Tibial nerve (tissue), 4 donors: ENCODE results near the gene ZBTB16. TPM values are rescaled to one million over a fixed set of nuclear protein-coding genes. Genes with fewer than 3 reads are reported as not detected.

ENCODE experiments used
- DNase-seq, 2 donors: peaks; one replicate each; pipeline ENCODE4 v3.0.0-alpha.2; 2019; ENCODE audit warnings: low spot score in 2 of 2
- H3K27ac ChIP-seq, 4 donors: fragments of 200-600 bp; sonication (generic) in 3 of 4; one replicate each; pipeline ENCODE4 v1.5.1; 2017 to 2019; ENCODE audit warnings: mild to moderate bottlenecking in 1 of 4
- H3K27me3 ChIP-seq, 2 donors: fragments of 200-600 bp; sonication (generic) in 1 of 2; one replicate each; pipeline versions ENCODE4 v1.5.1 to v1.6.0; 2017 to 2019
- H3K36me3 ChIP-seq, 3 donors: fragments of 200-600 bp; sonication (generic); one replicate each; pipeline ENCODE4 v1.5.1; 2018 to 2019
- H3K4me1 ChIP-seq, 4 donors: fragments of 200-600 bp; sonication (generic) in 3 of 4; one replicate each; pipeline ENCODE4 v1.5.1; 2017 to 2019
- H3K4me3 ChIP-seq, 4 donors: fragments of 200-600 bp; sonication (generic) in 3 of 4; one replicate each; pipeline ENCODE4 v1.5.1; 2017 to 2019; ENCODE audit warnings: mild to moderate bottlenecking in 1 of 4, moderate library complexity in 1 of 4
- H3K9me3 ChIP-seq, 4 donors: fragments of 200-600 bp; sonication (generic) in 3 of 4; one replicate each; pipeline ENCODE4 v1.5.1; 2017 to 2019
- EP300 ChIP-seq, 2 donors: sonication (generic); formaldehyde crosslinking; IDR thresholded peaks; one replicate each; pipeline ENCODE4 v1.6.1; 2017; ENCODE audit warnings: antibody characterized with exemption in 2 of 2, mild to moderate bottlenecking in 1 of 2
- POLR2A ChIP-seq, 2 donors: fragments of 450-650 bp; IDR thresholded peaks; one replicate each; pipeline ENCODE4 v1.6.1; 2017; ENCODE audit warnings: antibody characterized with exemption in 2 of 2, mild to moderate bottlenecking in 2 of 2, moderate library complexity in 2 of 2
- WGBS, 2 donors: methylation state at CpG; one replicate each; pipeline ENCODE4 v1.1.5; 2018; 5-methylcytosine and 5-hydroxymethylcytosine counted together
- total RNA-seq, 4 donors: library from RNA; depleted of rRNA; stranded (reverse); fragments of >200 nt; gene quantifications; one replicate each; pipeline ENCODE4 v1.1.0, GENCODE V29; 2016
- TF ChIP-seq, protein P1 (sequence below), 5 experiments: fragments of 200-600 bp in 3 of 5; fragments of 450-650 bp in 2 of 5; sonication (generic) in 3 of 5; IDR thresholded peaks; one replicate each; pipeline ENCODE4 v1.5.1; 2016 to 2019; ENCODE audit warnings: antibody characterized with exemption in 5 of 5, mild to moderate bottlenecking in 3 of 5, moderate library complexity in 2 of 5

ZBTB16 gene
- total RNA-seq, 4 donors from 2014 or later: 405 to 756 (median 580) TPM

DNA sequence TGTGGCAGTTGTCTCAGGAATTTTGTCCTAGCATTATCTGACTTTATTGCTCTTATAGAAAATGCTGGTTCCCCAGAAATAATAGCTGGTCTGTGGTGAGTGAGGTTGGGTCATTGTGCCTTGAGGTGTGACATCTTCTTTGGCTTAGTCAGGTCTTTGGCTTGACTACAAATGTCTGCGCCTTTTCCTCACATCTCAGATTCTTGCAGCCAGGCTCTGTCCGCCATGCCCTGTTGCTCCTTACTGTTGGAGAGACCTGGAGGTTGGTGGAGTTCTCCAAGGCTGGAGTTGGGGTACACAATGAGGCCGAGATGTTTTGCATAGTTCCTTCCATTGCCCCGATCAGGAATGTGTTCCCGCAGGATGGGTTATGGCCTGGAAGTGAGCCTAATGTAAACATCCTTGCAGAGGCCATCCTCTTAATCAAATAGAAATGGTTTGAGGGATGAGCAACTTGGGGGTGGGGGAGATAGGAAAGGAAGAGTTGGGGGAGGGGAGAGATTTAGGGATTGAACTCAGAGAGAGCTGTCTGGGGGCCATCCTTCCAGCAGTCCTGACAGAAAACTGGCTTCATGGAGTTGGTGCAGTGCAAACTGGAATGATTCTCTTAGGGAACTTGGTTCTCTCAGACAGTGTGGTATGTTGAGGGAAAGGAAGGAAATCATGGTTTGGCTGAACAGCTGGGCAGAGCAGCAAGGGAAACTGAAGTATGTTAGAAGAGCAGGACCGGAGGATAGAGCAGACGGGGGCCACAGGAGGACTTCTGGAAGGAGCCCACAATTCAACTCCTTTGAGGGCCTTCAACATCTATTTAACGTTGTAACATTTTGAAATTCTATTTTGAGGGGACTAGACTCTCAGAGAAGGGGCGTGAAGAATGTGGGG, 49.9 kb downstream of the ZBTB16 start:
- no peak for DNase-seq
- H3K27ac ChIP-seq: peak overlapping the region; percentile 63 to 83 (median 66)
- H3K9me3 ChIP-seq: no peaks in the 10 kb centered on the region
- H3K4me1 ChIP-seq: peaks cover 0 to 100% (median 45%) of the 10 kb centered on the region in 4 donors
- no peak overlapping the region for H3K4me3 ChIP-seq
- no peaks in the 10 kb centered on the region for H3K27me3 ChIP-seq
- H3K36me3 ChIP-seq: peaks cover 0 to 32% (median 0%) of the 10 kb centered on the region in 3 donors
- 79 to 80% methylated on average over 9 of the region's 9 CpGs for WGBS, 2 donors
- TF ChIP-seq, protein P1, sequence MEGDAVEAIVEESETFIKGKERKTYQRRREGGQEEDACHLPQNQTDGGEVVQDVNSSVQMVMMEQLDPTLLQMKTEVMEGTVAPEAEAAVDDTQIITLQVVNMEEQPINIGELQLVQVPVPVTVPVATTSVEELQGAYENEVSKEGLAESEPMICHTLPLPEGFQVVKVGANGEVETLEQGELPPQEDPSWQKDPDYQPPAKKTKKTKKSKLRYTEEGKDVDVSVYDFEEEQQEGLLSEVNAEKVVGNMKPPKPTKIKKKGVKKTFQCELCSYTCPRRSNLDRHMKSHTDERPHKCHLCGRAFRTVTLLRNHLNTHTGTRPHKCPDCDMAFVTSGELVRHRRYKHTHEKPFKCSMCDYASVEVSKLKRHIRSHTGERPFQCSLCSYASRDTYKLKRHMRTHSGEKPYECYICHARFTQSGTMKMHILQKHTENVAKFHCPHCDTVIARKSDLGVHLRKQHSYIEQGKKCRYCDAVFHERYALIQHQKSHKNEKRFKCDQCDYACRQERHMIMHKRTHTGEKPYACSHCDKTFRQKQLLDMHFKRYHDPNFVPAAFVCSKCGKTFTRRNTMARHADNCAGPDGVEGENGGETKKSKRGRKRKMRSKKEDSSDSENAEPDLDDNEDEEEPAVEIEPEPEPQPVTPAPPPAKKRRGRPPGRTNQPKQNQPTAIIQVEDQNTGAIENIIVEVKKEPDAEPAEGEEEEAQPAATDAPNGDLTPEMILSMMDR (IDR thresholded peaks at IDR 0.05): no peak
- no peak for TF ChIP-seq POLR2A (IDR thresholded peaks at IDR 0.05)
- no peak for TF ChIP-seq EP300 (IDR thresholded peaks at IDR 0.05)

DNA sequence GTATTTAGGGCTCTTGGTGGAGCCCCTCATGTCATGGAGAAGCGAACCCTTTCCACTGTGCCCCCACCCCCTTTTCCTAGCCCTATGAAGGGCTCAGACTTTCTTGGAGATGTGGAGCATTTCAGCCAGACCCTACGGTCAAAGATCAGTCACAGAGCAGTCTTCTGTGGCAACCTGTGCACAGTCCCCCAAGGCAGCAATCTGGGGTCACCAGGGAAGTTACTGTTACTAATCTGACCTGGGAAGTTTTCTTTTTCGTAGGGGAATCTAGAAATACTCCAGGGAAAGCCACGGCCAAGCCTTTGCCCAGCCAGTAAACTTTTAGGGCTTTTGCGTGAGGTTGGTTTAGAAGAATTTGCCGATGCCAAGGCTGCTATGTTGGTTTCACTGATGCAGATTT, 50.6 kb downstream of the ZBTB16 start:
- Histone ChIP-seq H3K27me3 (no peaks in the 10 kb centered on the region), H3K27ac (peak overlapping the region; percentile 63 to 83 (median 66)), H3K4me3 (peak overlapping the region in 1 of 4 donors; percentile 19), H3K36me3 (peaks cover 0 to 25% (median 0%) of the 10 kb centered on the region in 3 donors), H3K9me3 (no peaks in the 10 kb centered on the region), H3K4me1 (peaks cover 0 to 100% (median 43%) of the 10 kb centered on the region in 4 donors)
- WGBS, 2 donors: 82 to 89% methylated on average over 6 of the region's 6 CpGs
- TF ChIP-seq EP300 (IDR thresholded peaks at IDR 0.05): no peak
- no peak for TF ChIP-seq POLR2A (IDR thresholded peaks at IDR 0.05)
- TF ChIP-seq, protein P1 (IDR thresholded peaks at IDR 0.05): no peak
- no peak for DNase-seq

DNA sequence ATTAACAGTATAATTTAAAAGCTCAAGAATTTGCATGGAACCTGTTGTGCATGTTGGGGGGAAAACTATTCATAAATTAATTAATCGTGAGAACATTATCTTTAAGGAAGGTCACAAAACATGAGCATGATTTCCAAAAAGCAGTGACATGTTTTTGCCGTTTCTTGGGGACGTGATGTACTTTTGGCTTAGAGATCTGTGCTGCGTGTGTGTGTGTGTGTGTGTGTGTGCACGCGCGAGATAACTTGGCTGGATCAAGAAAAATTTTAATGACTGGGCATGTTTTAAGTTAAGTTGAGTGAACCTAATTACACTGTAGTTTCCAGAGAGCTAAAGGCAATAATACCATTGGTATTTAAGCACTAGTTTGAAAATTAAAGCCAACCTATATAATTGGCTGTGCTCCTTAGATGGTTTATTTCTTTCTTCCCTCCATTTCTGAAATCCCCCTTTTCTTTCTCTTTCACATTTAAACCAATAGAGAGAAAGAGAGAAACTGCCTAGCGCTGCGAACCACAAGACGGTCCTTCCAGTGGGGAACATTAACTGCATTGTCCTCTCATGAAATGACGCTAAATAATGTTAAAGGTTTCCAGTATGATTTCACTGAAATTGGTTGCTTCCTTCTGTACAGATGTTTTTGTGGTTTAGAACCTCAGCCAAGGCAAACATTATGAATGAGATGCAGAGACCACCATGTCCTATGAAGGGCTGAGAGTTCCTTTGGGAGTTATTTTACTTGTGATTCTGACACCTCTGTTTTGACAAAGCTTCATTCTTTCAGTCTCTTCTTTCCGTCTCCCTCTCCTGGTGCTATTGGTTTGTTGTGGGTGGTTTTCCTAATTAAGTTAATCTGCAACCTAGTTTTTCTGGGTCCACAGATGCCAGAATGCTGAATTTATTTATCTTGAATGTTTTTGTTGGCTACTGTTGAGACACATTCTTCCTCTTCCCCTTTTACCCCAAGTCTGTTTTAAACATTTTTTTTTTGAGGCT, 51.7 kb downstream of the ZBTB16 start:
- peak overlapping the region in 1 of 4 donors; percentile 19 for H3K4me3 ChIP-seq
- peak in 1 of 2 donors; percentile 78 for DNase-seq
- WGBS, 2 donors: 12 to 14% methylated on average over 12 of the region's 12 CpGs
- TF ChIP-seq EP300 (IDR thresholded peaks at IDR 0.05): peak; percentile 95 to 98
- TF ChIP-seq POLR2A (IDR thresholded peaks at IDR 0.05): no peak
- TF ChIP-seq, protein P1 (IDR thresholded peaks at IDR 0.05): peak in 2 of 5 experiments; percentile 5 to 44
- H3K36me3 ChIP-seq: peaks cover 0 to 24% (median 0%) of the 10 kb centered on the region in 3 donors
- peak overlapping the region; percentile 63 to 83 (median 66) for H3K27ac ChIP-seq
- H3K9me3 ChIP-seq: no peaks in the 10 kb centered on the region
- H3K4me1 ChIP-seq: peaks cover 0 to 100% (median 41%) of the 10 kb centered on the region in 4 donors
- H3K27me3 ChIP-seq: no peaks in the 10 kb centered on the region

DNA sequence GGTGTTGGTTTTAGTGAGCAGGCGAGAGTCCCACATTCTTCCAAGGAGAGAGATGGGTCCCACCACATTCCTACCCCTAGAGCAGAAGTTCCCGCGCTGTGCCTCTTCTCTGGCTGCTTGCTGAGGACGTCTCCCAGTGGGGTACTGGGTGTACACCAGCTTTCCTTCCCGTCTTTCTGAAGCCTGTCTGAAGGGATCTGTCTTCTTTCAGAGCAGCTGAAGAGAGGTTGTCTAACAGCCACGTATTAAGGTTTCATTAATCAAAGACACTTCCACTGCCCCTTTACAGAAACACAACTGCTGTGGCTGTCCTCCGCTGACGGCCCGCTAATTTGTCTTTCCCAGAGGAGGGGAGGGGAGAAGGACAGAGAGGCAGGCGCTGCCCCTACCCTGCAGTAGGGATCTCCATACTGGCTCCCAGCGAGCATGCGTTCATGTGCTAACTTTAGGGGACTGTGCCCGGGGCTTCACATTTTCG, 56.0 kb downstream of the ZBTB16 start:
- no peak overlapping the region for H3K4me3 ChIP-seq
- 81 to 89% methylated on average over 14 of the region's 14 CpGs for WGBS, 2 donors
- peaks cover 0 to 90% (median 21%) of the 10 kb centered on the region in 4 donors for H3K4me1 ChIP-seq
- no peak for DNase-seq
- no peaks in the 10 kb centered on the region for H3K27me3 ChIP-seq
- peak overlapping the region in 1 of 4 donors; percentile 20 for H3K27ac ChIP-seq
- TF ChIP-seq EP300 (IDR thresholded peaks at IDR 0.05): peak in 1 of 2 donors; percentile 9
- TF ChIP-seq, protein P1 (IDR thresholded peaks at IDR 0.05): no peak
- H3K9me3 ChIP-seq: no peaks in the 10 kb centered on the region
- peaks cover 0 to 17% (median 0%) of the 10 kb centered on the region in 3 donors for H3K36me3 ChIP-seq
